ENCODE results near the gene C11orf91.

DNA sequence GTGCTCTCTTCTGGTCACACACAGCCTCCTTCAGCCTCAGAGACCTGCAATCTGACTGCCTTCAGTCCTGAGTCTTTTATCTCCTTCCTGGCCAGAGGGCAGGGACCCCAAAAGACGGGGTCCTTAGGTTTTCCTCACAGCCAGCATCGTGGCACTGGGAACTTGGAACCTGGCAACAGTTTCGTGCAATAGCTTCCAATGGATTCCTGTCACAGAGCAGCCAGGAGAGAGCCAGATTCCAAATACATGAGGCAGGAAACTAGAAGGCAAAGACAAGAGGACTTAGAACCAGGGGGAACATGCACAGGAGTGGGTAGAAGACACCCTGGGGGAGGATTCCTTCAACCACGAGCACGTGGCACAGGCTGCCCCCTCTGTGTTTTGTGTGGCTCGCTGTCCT lies 48.6 kb downstream of the C11orf91 start:
- TF ChIP-seq POLR2A (IDR thresholded peaks at IDR 0.05; ENCODE audit: low read depth, low read length) (no peak), EZH2 (IDR thresholded peaks at IDR 0.05; ENCODE audit: borderline replicate concordance, low read depth, low read length, severe bottlenecking) (no peak), POLR2AphosphoS5 (IDR thresholded peaks at IDR 0.05; ENCODE audit: insufficient read depth, low read depth, low read length) (no peak), MYC (IDR thresholded peaks at IDR 0.05; ENCODE audit: low read depth, low read length) (no peak)
- TF ChIP-seq, protein P1, sequence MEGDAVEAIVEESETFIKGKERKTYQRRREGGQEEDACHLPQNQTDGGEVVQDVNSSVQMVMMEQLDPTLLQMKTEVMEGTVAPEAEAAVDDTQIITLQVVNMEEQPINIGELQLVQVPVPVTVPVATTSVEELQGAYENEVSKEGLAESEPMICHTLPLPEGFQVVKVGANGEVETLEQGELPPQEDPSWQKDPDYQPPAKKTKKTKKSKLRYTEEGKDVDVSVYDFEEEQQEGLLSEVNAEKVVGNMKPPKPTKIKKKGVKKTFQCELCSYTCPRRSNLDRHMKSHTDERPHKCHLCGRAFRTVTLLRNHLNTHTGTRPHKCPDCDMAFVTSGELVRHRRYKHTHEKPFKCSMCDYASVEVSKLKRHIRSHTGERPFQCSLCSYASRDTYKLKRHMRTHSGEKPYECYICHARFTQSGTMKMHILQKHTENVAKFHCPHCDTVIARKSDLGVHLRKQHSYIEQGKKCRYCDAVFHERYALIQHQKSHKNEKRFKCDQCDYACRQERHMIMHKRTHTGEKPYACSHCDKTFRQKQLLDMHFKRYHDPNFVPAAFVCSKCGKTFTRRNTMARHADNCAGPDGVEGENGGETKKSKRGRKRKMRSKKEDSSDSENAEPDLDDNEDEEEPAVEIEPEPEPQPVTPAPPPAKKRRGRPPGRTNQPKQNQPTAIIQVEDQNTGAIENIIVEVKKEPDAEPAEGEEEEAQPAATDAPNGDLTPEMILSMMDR (IDR thresholded peaks at IDR 0.05; ENCODE audit: extremely low read depth in 1 of 2, insufficient read depth in 1 of 2, low read depth in 1 of 2, low read length in 2 of 2), result no peak
- TF ChIP-seq, protein P2, sequence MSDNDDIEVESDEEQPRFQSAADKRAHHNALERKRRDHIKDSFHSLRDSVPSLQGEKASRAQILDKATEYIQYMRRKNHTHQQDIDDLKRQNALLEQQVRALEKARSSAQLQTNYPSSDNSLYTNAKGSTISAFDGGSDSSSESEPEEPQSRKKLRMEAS (IDR thresholded peaks at IDR 0.05; ENCODE audit: insufficient read depth, insufficient read length), result no peak

All from endothelial cell of umbilical vein (primary cell).